Activated CD8-positive, alpha-beta T cell treated with anti-CD3 and anti-CD28 coated beads, Interleukin-2, amount 10 ng/mL, durations not matched to agents 7 days and 5 days (primary cell): Measurements from ENCODE around the gene DISP3. TPM values are rescaled to one million over a fixed set of nuclear protein-coding genes. Genes with fewer than 3 reads are reported as not detected.

Experiments
- ATAC-seq: fragments of 150-1000 bp; cut with Tn5 transposase; one replicate; pipeline ENCODE4 v1.10.0; 2021; ENCODE audit warnings: moderate library complexity
- CTCF ChIA-PET: fragments of 350-600 bp; sonication (Branson Sonifier 250); formaldehyde crosslinking; loops from one replicate; lab custom pipeline; 2021; ENCODE audit warnings: antibody characterized with exemption; lab: Charles Lee
- POLR2A ChIA-PET: fragments of 350-600 bp; sonication (Branson Sonifier 250); formaldehyde crosslinking; loops from one replicate; lab custom pipeline; 2021; ENCODE audit warnings: antibody characterized with exemption; lab: Charles Lee
- DNase-seq: peaks from one replicate; pipeline ENCODE4 v3.0.0-alpha.2; 2020
- H3K27ac Mint-ChIP-seq: one replicate; pipeline ENCODE4 v1.8.0; 2021; ENCODE audit warnings: mild to moderate bottlenecking, mixed read lengths
- H3K27me3 Mint-ChIP-seq: one replicate; pipeline ENCODE4 v1.8.0; 2021; ENCODE audit warnings: low read depth, mixed read lengths
- H3K36me3 Mint-ChIP-seq: one replicate; pipeline ENCODE4 v1.8.0; 2021; ENCODE audit warnings: low read depth, mixed read lengths
- H3K4me1 Mint-ChIP-seq: one replicate; pipeline ENCODE4 v1.8.0; 2021; ENCODE audit warnings: low read depth, mixed read lengths
- H3K4me3 Mint-ChIP-seq: one replicate; pipeline ENCODE4 v1.8.0; 2021; ENCODE audit warnings: mild to moderate bottlenecking, mixed read lengths
- H3K9me3 Mint-ChIP-seq: one replicate; pipeline ENCODE4 v1.8.0; 2022; ENCODE audit warnings: mixed read lengths; ENCODE audit not compliant: insufficient read depth
- total RNA-seq, 2 experiments: library from RNA; stranded (reverse); gene quantifications; one replicate each; pipeline ENCODE4 v1.2.3, GENCODE V29; 2021

The DISP3 gene
- total RNA-seq, 2 experiments from 2014 or later: 0.42 to 0.55 TPM

DNA sequence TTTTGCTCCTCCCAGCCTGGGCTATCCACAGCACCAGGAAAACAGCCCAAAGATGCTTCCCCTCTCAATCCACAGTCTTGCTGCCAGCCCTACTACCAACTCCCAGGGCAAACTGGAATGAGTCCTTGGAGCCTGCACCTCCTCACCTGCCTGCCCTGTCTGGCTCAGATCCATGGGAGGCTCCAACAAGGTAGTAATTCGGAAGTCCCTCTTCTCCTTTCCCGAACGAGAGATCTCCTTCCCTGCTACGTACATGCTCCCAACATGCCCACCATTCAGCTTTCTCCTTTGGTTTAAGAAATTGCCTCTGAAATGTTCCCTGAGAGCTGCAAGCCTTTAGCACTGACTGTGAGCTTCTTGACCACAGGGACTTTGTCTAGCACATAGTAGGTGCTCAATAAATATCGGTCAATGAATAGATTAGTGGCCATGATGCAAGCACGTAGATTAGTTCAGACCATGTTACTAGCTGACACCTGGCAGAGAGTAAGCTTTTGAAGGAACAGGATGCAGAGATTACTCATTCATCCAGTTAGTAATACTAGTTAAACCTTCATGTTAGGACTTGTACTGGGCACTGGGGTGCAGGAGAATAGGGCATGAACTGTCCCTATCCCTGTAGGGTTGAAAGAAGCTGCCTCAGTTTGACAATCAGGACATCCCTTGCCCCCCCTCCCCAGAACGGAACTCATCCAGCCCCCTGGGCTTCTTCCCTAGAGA lies 80.1 kb downstream of the DISP3 start:
- peaks cover 36% of the 10 kb centered on the region for H3K27me3 Mint-ChIP-seq

DNA sequence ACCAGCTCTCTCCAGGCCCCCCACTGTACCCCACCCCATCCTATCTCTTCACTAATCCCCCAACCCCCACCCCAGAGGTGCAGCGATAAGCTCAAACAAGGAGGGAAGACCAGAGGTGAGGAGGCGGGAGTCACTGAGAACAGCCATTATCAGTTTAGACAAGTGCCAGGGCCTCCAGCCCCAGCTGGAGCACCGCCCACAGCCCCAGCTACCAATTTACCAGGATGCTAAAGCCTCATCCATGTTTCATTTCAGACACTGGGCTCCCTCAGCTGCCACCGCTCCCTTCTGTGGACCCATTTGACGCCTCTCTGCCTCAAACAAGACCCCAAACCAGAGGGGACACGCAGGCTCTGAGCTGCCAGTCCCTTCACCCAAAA lies 80.6 kb downstream of the DISP3 start:
- no peak for ATAC-seq
- Mint-ChIP-seq H3K4me3 (no peak overlapping the region), H3K4me1 (no peaks in the 10 kb centered on the region), H3K9me3 (no peaks in the 10 kb centered on the region), H3K27ac (no peak overlapping the region), H3K36me3 (no peaks in the 10 kb centered on the region), H3K27me3 (peaks cover 37% of the 10 kb centered on the region)
- POLR2A ChIA-PET: no interaction called here
- DNase-seq: no peak
- CTCF ChIA-PET: interaction anchor here (0.5 to 1.6 kb wide), 4 partner anchors 12 to 522 kb away, joined by 3 to 6 read pairs (median 4); no protein-coding TSS in a partner anchor

More for the DNA sequence above, 80.1 kb downstream of the DISP3 start:
- ATAC-seq (no peak), DNase-seq (no peak)
- H3K4me1 Mint-ChIP-seq: no peaks in the 10 kb centered on the region
- no peak overlapping the region for H3K4me3 Mint-ChIP-seq
- H3K36me3 Mint-ChIP-seq: no peaks in the 10 kb centered on the region
- H3K27ac Mint-ChIP-seq: no peak overlapping the region
- H3K9me3 Mint-ChIP-seq: no peaks in the 10 kb centered on the region
- CTCF ChIA-PET: interaction anchor here (0.5 to 1.6 kb wide), 4 partner anchors 13 to 521 kb away, joined by 3 to 6 read pairs (median 4); no protein-coding TSS in a partner anchor
- POLR2A ChIA-PET: no interaction called here

DNA sequence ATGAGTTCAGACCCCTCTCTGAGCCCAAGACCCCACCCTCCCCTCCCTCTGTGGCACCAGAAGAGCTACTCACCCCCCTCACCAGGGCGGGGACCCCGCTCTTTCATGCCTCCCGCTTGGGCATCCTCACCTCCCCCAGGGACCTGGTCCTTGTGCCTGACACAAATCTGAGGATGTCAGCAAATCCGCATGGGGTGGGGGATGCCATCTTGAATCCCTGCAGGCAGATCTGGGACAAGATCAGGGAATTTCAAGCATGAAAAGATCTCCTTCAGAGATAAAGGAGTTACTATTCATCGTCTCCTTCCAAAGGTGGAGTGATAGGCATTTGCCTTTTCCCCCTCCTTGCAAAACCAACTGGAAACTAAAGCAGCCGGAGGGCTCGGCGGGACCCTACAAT lies 81.1 kb downstream of the DISP3 start:
- no peak for ATAC-seq
- POLR2A ChIA-PET: no interaction called here
- Mint-ChIP-seq H3K36me3 (no peaks in the 10 kb centered on the region), H3K27ac (no peak overlapping the region), H3K9me3 (no peaks in the 10 kb centered on the region), H3K27me3 (peaks cover 36% of the 10 kb centered on the region), H3K4me3 (no peak overlapping the region), H3K4me1 (no peaks in the 10 kb centered on the region)
- CTCF ChIA-PET: interaction anchor here (0.9 to 1.6 kb wide), 3 partner anchors 11 to 522 kb away, joined by 3 to 4 read pairs (median 4); no protein-coding TSS in a partner anchor
- DNase-seq: no peak

DNA sequence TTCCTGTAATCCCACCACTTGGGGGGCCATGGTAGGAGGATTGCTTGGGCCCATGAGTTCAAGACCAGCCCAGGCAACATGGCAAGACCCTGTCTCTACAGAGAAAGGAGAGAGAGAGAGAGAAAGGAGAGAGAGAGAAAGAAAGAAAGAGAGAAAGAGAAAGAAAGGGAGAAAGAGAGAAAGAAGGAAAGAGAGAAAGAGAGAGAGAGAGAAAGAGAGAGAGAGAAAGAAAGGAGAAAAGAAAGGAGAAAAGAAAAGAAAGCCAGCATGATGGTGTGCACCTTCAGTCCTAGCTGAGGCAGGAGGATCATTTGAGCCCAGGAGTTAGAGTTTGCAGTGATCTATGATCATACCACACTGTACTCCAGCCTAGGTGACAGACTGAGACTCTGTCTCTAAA lies 82.8 kb downstream of the DISP3 start:
- Mint-ChIP-seq H3K36me3 (no peaks in the 10 kb centered on the region), H3K4me3 (no peak overlapping the region), H3K9me3 (no peaks in the 10 kb centered on the region), H3K27ac (no peak overlapping the region), H3K27me3 (peaks cover 25% of the 10 kb centered on the region), H3K4me1 (no peaks in the 10 kb centered on the region)
- ATAC-seq (no peak), DNase-seq (no peak)
- POLR2A ChIA-PET: no interaction called here
- CTCF ChIA-PET: no interaction called here

DNA sequence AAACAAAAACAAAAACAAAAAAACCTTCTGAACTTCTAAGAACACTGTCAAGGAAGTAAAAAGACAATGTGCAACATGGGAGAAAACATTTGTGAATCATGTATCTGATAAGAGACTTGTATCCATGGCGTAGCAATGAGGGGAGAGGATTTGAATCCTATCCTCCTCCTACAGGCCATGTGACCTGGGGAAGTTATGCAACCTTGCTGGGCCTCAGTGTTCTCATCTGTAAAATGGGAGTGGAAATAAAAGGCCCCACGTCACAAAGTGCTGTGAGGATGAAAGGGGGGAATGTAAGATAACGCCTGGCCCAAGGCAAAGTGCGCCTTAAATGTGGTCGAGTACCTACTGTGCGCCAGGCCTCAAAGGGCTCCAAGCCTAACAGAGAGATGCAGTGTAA lies 83.7 kb downstream of the DISP3 start:
- H3K9me3 Mint-ChIP-seq: no peaks in the 10 kb centered on the region
- POLR2A ChIA-PET: no interaction called here
- H3K4me1 Mint-ChIP-seq: no peaks in the 10 kb centered on the region
- no peak overlapping the region for H3K27ac Mint-ChIP-seq
- CTCF ChIA-PET: no interaction called here
- ATAC-seq (no peak), DNase-seq (no peak)
- H3K4me3 Mint-ChIP-seq: no peak overlapping the region
- peaks cover 21% of the 10 kb centered on the region for H3K27me3 Mint-ChIP-seq
- H3K36me3 Mint-ChIP-seq: no peaks in the 10 kb centered on the region

DNA sequence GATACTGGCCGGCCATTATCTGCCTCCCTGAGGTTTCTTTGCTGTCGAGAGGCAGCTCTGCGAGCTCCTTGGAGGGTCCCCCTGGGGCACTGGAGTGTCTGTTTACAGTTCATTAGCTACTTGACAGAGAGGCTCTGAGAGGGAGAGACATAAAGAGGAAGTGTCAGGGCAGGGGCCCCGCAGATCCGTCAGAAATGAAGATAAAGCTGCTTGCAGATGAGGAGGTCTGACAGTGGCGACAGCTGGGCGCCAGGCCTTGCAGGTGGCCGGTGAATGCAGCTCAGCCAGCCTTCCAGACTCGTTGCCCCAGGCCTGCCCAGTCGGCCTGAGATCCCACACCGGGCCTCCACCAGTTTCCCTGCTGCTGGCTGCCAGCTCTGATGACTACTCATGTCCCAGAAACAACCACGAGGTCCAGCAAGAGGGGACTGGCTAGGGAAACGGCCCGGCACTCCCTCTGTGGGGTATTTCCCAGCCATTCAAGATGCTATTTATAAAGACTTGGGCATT lies 84.7 kb downstream of the DISP3 start:
- no peaks in the 10 kb centered on the region for H3K9me3 Mint-ChIP-seq
- DNase-seq: no peak
- H3K27me3 Mint-ChIP-seq: peaks cover 12% of the 10 kb centered on the region
- ATAC-seq: no peak
- H3K36me3 Mint-ChIP-seq: no peaks in the 10 kb centered on the region
- ChIA-PET POLR2A (no interaction called here), CTCF (no interaction called here)
- H3K27ac Mint-ChIP-seq: no peak overlapping the region
- no peak overlapping the region for H3K4me3 Mint-ChIP-seq
- H3K4me1 Mint-ChIP-seq: no peaks in the 10 kb centered on the region

DNA sequence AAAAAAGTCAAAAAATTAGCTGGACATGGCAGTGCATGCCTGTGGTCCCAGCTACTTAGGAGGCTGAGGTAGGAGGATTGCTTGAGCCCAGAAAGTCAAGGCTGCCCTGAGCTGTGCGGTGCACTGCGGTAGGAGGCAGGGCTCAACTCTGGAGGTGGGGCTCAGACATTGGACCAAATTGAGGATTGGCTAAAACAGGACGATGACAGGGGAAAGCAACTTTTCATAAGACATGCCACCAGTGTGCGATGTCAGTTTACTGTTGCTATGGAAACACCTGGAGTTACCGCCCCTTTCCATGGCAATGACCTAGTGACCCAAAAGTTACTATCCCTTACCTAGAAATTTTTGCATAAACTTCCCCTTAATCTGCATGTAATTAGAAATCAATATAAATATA lies 85.3 kb downstream of the DISP3 start:
- H3K36me3 Mint-ChIP-seq: no peaks in the 10 kb centered on the region
- H3K9me3 Mint-ChIP-seq: no peaks in the 10 kb centered on the region
- no peak for DNase-seq
- no peak overlapping the region for H3K27ac Mint-ChIP-seq
- ChIA-PET CTCF (no interaction called here), POLR2A (no interaction called here)
- ATAC-seq: no peak
- no peaks in the 10 kb centered on the region for H3K4me1 Mint-ChIP-seq
- H3K27me3 Mint-ChIP-seq: peaks cover 7% of the 10 kb centered on the region
- no peak overlapping the region for H3K4me3 Mint-ChIP-seq

DNA sequence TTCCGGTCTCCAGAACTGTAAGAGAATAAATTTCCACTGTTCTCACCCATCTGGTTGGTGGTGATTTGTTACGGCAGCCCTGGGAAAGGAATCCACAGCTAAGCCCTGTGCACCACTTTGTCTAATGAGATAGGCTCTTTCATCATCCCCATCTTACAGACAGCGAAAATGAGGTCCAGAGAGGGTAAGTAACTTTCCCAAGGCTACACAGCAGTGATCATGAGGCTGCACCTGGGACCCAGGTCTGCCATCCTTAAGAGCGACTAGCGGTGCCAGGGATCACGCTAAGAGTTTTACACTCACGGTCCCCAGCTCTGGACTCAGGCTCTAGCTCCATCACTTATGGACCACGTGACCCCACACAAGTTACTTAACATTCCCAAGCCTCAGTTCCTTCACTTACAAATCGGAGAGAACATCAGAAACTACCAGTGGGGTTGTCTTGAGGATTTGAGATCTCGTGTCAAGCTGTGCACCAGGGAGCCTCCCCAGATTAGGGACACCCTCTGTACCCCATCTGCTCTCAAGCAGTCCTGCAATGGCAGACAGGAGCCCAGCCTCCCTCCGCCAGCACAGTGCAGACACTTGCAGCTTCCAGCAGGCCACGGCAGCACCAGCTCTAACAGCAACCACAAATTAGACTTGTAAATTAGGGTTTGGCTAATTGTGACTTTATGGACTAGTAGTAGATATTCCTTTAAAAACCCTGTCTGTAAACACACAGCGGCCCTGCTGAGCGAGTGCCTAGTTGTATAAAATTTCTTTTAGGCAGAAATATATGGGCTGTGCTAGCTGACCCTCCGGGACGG lies 87.3 kb downstream of the DISP3 start:
- H3K4me1 Mint-ChIP-seq: no peaks in the 10 kb centered on the region
- no peaks in the 10 kb centered on the region for H3K9me3 Mint-ChIP-seq
- ChIA-PET CTCF (no interaction called here), POLR2A (no interaction called here)
- H3K36me3 Mint-ChIP-seq: no peaks in the 10 kb centered on the region
- no peak overlapping the region for H3K27ac Mint-ChIP-seq
- H3K27me3 Mint-ChIP-seq: peaks cover 7% of the 10 kb centered on the region
- DNase-seq (no peak), ATAC-seq (no peak)
- H3K4me3 Mint-ChIP-seq: no peak overlapping the region

DNA sequence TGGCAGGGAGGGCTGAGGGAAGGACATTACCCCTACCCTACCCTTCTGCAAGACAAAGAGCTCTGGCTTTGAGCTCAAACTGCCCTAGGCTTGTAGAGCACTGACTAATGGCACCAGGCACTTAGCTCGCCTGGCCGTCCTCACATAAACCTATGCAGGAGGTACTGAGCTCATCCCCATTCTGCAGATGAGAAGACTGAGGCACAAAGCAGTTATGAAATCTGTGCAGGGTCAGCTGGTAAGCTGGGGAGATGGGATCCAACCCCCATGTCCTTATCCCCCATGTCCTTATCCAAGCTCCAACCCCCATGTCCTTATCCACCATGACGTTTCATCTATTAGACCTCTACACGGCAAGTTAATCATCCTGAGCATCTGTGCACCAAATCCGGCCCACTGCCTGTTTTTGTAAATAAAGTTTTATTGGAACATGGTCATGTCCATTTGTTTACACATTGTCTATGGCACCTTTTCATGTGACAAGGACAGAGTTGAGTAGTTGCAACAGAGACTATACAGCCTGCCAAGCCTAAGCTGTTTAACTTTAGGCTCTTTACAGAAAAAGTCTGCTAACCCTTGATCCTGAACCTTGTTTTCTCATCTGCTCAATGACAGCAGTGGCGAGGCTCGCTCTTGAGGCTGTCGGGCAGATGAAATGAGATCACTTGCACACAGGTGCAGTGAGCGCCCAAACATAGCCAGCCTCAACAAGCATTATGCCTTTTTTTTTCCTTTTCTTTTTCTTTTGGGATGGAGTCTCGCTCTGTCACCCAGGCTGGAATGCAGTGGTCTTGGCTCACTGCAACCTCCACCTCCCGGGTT lies 88.5 kb downstream of the DISP3 start:
- ChIA-PET POLR2A (no interaction called here), CTCF (no interaction called here)
- ATAC-seq: no peak
- no peaks in the 10 kb centered on the region for H3K9me3 Mint-ChIP-seq
- H3K4me3 Mint-ChIP-seq: no peak overlapping the region
- no peaks in the 10 kb centered on the region for H3K4me1 Mint-ChIP-seq
- H3K36me3 Mint-ChIP-seq: no peaks in the 10 kb centered on the region
- no peak overlapping the region for H3K27ac Mint-ChIP-seq
- H3K27me3 Mint-ChIP-seq: peaks cover 7% of the 10 kb centered on the region
- no peak for DNase-seq

DNA sequence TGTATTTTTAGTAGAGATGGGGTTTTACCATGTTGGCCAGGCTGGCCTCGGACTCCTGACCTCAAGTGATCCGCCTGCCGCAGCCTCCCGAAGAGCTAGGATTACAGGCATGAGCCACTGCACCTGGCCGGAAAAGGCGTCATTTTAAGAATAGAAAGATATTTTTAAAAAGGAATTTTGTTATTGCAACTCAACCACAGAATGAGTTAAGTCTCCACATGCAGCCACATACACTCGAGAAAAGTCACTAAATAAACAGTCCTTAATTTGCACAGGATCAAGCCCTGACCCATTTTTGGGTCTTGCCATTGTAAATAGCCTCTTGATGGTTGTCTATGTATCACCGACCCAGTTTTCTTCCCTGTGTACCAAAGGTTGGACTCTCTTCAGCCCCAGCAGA lies 89.7 kb downstream of the DISP3 start:
- Mint-ChIP-seq H3K4me1 (no peaks in the 10 kb centered on the region), H3K4me3 (no peak overlapping the region), H3K27ac (no peak overlapping the region), H3K27me3 (peaks cover 3% of the 10 kb centered on the region), H3K9me3 (no peaks in the 10 kb centered on the region), H3K36me3 (no peaks in the 10 kb centered on the region)
- ATAC-seq (no peak), DNase-seq (no peak)
- CTCF ChIA-PET: no interaction called here
- POLR2A ChIA-PET: no interaction called here

DNA sequence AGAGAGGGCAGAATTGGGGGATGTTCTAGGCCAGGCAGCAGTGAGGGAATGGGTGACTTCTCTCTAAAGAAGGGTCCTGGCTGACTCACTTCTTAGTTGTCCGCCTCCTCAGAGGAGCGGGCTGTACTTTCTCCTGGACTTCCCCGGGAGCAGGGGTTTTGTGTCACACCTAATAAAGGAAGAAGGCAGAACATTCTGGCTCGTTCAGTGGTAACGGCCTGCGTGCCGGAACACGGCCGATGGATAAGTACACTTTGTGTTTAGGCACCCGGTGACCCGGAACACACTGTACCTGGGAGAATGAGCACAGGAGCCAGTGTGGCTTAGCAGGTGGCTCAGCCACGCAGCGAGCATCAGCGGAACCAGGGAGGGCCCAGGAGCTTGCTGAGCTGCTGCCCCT lies 90.6 kb downstream of the DISP3 start:
- POLR2A ChIA-PET: no interaction called here
- H3K9me3 Mint-ChIP-seq: no peaks in the 10 kb centered on the region
- no peaks in the 10 kb centered on the region for H3K4me1 Mint-ChIP-seq

More for the DNA sequence above, 90.6 kb downstream of the DISP3 start:
- DNase-seq (no peak), ATAC-seq (no peak)
- CTCF ChIA-PET: no interaction called here
- no peaks in the 10 kb centered on the region for H3K27me3 Mint-ChIP-seq
- no peak overlapping the region for H3K4me3 Mint-ChIP-seq
- no peaks in the 10 kb centered on the region for H3K36me3 Mint-ChIP-seq
- no peak overlapping the region for H3K27ac Mint-ChIP-seq
